Measurements from ENCODE around the gene PSMD13. TPM values are rescaled to one million over a fixed set of nuclear protein-coding genes. Genes with fewer than 3 reads are reported as not detected.
A peak's percentile ranks its signal among the peaks of the same experiment; 100 is the strongest.

PSMD13 gene
- total RNA-seq, 3 donors from 2014 or later, result 348 to 399 (median 390) TPM

- peaks cover 24% of the 10 kb centered on the region for H3K4me1 Mint-ChIP-seq (ENCODE audit: low read depth)
- H3K27me3 Mint-ChIP-seq (ENCODE audit: low read depth), result peaks cover 1% of the 10 kb centered on the region
- no peaks in the 10 kb centered on the region for H3K36me3 Mint-ChIP-seq (ENCODE audit: insufficient read depth)
- H3K9me3 Mint-ChIP-seq, result no peaks in the 10 kb centered on the region
- peak; percentile 4 for DNase-seq
- no peak overlapping the region for H3K4me3 Mint-ChIP-seq
- ATAC-seq, result no peak
Observed at GRCh38 chr11:294780-295179, 58.0 kb downstream of the PSMD13 start.

DNA sequence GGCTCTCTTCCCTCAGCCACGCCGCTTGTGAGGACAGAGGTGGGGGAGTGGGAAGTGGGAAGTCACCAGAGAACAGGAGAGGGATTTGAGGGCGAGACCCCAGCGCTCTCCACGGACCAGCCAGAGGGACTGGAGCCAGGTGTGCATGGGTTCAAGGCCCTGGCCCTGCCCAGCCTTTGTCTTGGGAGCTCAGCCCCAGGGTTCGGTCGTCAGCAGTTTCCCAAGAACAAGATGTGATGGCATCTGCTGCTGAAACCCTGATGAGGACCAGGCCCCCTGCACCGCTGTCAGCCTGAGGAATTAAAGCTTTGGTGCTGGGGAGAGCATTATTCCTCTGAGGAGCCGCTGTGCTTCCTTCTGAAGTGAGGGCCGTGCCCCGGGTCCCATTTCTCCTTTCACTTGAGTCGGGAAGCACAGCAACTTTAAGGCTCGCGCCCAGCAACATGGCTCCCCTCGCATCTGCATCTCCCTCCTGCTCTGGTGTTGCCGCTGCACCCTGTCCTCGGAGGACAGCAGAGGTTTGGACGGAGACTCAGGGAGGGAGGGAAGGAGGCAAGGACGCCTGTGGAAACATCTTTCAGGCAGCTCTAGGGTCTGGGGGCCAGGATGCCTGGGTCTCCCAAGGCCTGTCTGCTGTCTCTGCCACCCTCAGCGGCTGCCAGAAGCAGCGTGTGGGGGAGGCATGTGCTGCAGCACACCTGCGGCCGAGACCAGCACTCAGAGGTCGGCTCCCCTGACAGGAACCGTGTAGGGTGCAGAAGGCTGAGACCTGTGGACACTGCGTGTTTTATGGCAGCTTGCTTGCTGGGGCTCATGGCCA, 58.8 kb downstream of the PSMD13 start:
- Mint-ChIP-seq H3K36me3 (ENCODE audit: insufficient read depth) (no peaks in the 10 kb centered on the region), H3K27me3 (ENCODE audit: low read depth) (peaks cover 6% of the 10 kb centered on the region), H3K4me3 (no peak overlapping the region), H3K9me3 (no peaks in the 10 kb centered on the region), H3K4me1 (ENCODE audit: low read depth) (peaks cover 27% of the 10 kb centered on the region)
- peak; percentile 5 for DNase-seq
- ATAC-seq, result no peak

GRCh38 chr11:296171-297050, 59.6 kb downstream of the PSMD13 start:
- no peaks in the 10 kb centered on the region for H3K36me3 Mint-ChIP-seq (ENCODE audit: insufficient read depth)
- H3K4me1 Mint-ChIP-seq (ENCODE audit: low read depth), result peaks cover 27% of the 10 kb centered on the region
- no peaks in the 10 kb centered on the region for H3K9me3 Mint-ChIP-seq
- H3K4me3 Mint-ChIP-seq, result no peak overlapping the region
- H3K27me3 Mint-ChIP-seq (ENCODE audit: low read depth), result peaks cover 8% of the 10 kb centered on the region
- peak; percentile 4 for DNase-seq
- no peak for ATAC-seq

- Mint-ChIP-seq H3K4me1 (ENCODE audit: low read depth) (peaks cover 27% of the 10 kb centered on the region), H3K36me3 (ENCODE audit: insufficient read depth) (no peaks in the 10 kb centered on the region), H3K27me3 (ENCODE audit: low read depth) (peaks cover 8% of the 10 kb centered on the region), H3K4me3 (no peak overlapping the region), H3K9me3 (no peaks in the 10 kb centered on the region)
- peak; percentile 4 for DNase-seq
- peak in 1 of 2 donors; percentile 20 for ATAC-seq
Observed at GRCh38 chr11:297051-297585, 60.3 kb downstream of the PSMD13 start.

- Mint-ChIP-seq H3K4me1 (ENCODE audit: low read depth) (peaks cover 32% of the 10 kb centered on the region), H3K36me3 (ENCODE audit: insufficient read depth) (no peaks in the 10 kb centered on the region), H3K27me3 (ENCODE audit: low read depth) (peaks cover 8% of the 10 kb centered on the region), H3K9me3 (no peaks in the 10 kb centered on the region), H3K4me3 (no peak overlapping the region)
- ATAC-seq (peak; percentile 23 to 38), DNase-seq (peak; percentile 19)
Observed at GRCh38 chr11:297586-298405, 61.0 kb downstream of the PSMD13 start.

DNA sequence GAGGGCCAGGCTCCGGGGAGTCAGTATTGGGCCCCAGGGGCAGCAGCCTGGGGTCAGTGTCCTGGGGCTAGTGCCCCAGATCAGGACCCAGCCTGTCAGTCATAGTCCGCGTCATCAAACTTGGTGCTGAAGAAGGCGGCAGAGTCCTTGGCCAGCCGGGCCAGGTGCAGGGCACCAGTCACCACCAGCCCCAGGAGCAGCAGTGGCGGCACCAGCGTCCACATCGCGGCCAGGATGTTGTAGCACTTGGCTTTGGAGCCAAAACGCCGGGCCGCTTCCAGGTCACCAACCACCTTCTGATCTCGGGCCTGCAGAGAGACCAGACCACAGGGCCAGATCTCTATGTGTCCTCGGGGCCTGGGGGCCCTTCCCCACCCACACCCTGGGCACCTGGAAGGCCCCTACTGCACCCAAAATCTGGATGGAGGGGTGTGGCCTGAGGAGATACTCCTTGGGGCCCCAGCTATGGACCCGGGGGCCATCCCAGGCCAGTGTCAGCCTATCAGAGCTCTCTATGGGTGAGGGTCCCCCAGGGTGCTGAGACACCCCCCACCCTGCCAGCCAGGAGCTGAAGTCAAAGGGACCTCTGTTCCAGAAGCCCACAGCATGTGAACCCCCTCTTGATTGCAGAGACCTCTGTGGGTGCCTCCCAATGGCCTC, 61.8 kb downstream of the PSMD13 start:
- no peak overlapping the region for H3K4me3 Mint-ChIP-seq
- no peak for ATAC-seq
- DNase-seq, result peak; percentile 19
- no peaks in the 10 kb centered on the region for H3K36me3 Mint-ChIP-seq (ENCODE audit: insufficient read depth)
- peaks cover 8% of the 10 kb centered on the region for H3K27me3 Mint-ChIP-seq (ENCODE audit: low read depth)
- H3K9me3 Mint-ChIP-seq, result no peaks in the 10 kb centered on the region
- H3K4me1 Mint-ChIP-seq (ENCODE audit: low read depth), result peaks cover 37% of the 10 kb centered on the region

- H3K4me3 Mint-ChIP-seq, result no peak within 1 kb of the TSS
- no peaks in the 10 kb centered on the region for H3K36me3 Mint-ChIP-seq (ENCODE audit: insufficient read depth)
- DNase-seq, result peak; percentile 11
- no peak for ATAC-seq
- H3K27me3 Mint-ChIP-seq (ENCODE audit: low read depth), result peaks cover 8% of the 10 kb centered on the region
- no peaks in the 10 kb centered on the region for H3K9me3 Mint-ChIP-seq
- H3K4me1 Mint-ChIP-seq (ENCODE audit: low read depth), result peaks cover 39% of the 10 kb centered on the region
Observed at GRCh38 chr11:299081-299891, 62.5 kb downstream of the PSMD13 start, which contains the start of gene IFITM5. Gene IFITM5 (minus strand): TSS chr11:299526. CDS start chr11:299490, 36 bp downstream.

GRCh38 chr11:299951-300735, 63.4 kb downstream of the PSMD13 start:
- no peak overlapping the region for H3K4me3 Mint-ChIP-seq
- H3K4me1 Mint-ChIP-seq (ENCODE audit: low read depth), result peaks cover 42% of the 10 kb centered on the region
- peaks cover 8% of the 10 kb centered on the region for H3K27me3 Mint-ChIP-seq (ENCODE audit: low read depth)
- H3K9me3 Mint-ChIP-seq, result no peaks in the 10 kb centered on the region
- DNase-seq (no peak), ATAC-seq (peak in 1 of 2 donors; percentile 24)
- no peaks in the 10 kb centered on the region for H3K36me3 Mint-ChIP-seq (ENCODE audit: insufficient read depth)

Other genes with a start within 250 kb of the PSMD13 start
- gene SCGB1C1, start 43.9 kb upstream of the PSMD13 start, total RNA-seq, result not detected
- gene BET1L, start 29.6 kb upstream of the PSMD13 start, total RNA-seq, result 10 to 100 TPM; 41.1 to 46.1 (median 42.6) TPM
- gene RIC8A, start 29.3 kb upstream of the PSMD13 start, total RNA-seq, result 100 to 1,000 TPM; 145 to 152 (median 151) TPM
- 10 to 100 TPM in 1 of 3 donors, 1 to 10 TPM in 2; 7.0 to 12.6 (median 8.3) TPM for gene SIRT3, start 634 bp upstream of the PSMD13 start, total RNA-seq
- 1 to 10 TPM in 2 of 3 donors, under 1 TPM in 1; 0.33 to 3.2 (median 1.2) TPM for gene NLRP6, start 41.4 kb downstream of the PSMD13 start, total RNA-seq
- gene PGGHG, start 52.1 kb downstream of the PSMD13 start, total RNA-seq, result 10 to 100 TPM; 16.6 to 76.3 (median 28.3) TPM
- not detected for gene IFITM5, start 62.5 kb downstream of the PSMD13 start, total RNA-seq
- 100 to 1,000 TPM; 197 to 257 (median 231) TPM for gene IFITM2, start 70.8 kb downstream of the PSMD13 start, total RNA-seq
- gene IFITM1, start 77.1 kb downstream of the PSMD13 start, total RNA-seq, result 100 to 1,000 TPM in 2 of 3 donors, 10 to 100 TPM in 1; 99.3 to 144 (median 120) TPM
- gene IFITM3, start 83.9 kb downstream of the PSMD13 start, total RNA-seq, result 10 to 100 TPM in 2 of 3 donors, 1 to 10 TPM in 1; 5.3 to 24.6 (median 20.4) TPM
- gene B4GALNT4, start 132.5 kb downstream of the PSMD13 start, total RNA-seq, result 1 to 10 TPM; 3.8 to 6.1 (median 5.5) TPM
- gene PKP3, start 157.2 kb downstream of the PSMD13 start, total RNA-seq, result under 1 TPM; 0.11 to 0.40 (median 0.16) TPM
- gene SIGIRR, start 178.0 kb downstream of the PSMD13 start, total RNA-seq, result 10 to 100 TPM; 26.7 to 29.3 (median 29.2) TPM
- gene ANO9, start 205.0 kb downstream of the PSMD13 start, total RNA-seq, result 10 to 100 TPM; 16.5 to 21.7 (median 20.4) TPM
- gene PTDSS2, start 213.3 kb downstream of the PSMD13 start, total RNA-seq, result 10 to 100 TPM; 25.7 to 30.9 (median 29.1) TPM